BJ (cell line): Measurements from ENCODE around the gene OR10AD1. TPM values are rescaled to one million over a fixed set of nuclear protein-coding genes. Genes with fewer than 3 reads are reported as not detected.
"Not testable (repeated sequence)": the region's sequence is repeated elsewhere in the genome, so short reads cannot be mapped to it uniquely, and the experiment has no call there.

Experiments used
- CTCF ChIA-PET: fragments of 350-600 bp; formaldehyde crosslinking; extraction: SDS; loops from one replicate; lab custom pipeline; 2021; ENCODE audit warnings: antibody characterized with exemption, inconsistent platforms; lab: Yijun Ruan, JAX
- POLR2A ChIA-PET: fragments of 300-600 bp; sonication (Branson Sonifier 250); formaldehyde crosslinking; extraction: SDS; loops from one replicate; lab custom pipeline; 2021; ENCODE audit warnings: antibody characterized with exemption; lab: Charles Lee
- DNase-seq: peaks from one replicate; pipeline ENCODE4 v3.0.0-alpha.2; 2011; ENCODE audit warnings: low read depth
- H3K27me3 ChIP-seq: 2 replicates; pipeline ENCODE4 v1.6.0; 2011; ENCODE audit warnings: low read length; ENCODE audit not compliant: control insufficient read depth, insufficient read depth
- H3K36me3 ChIP-seq: 2 replicates; pipeline ENCODE4 v1.5.1; 2011; ENCODE audit warnings: low read length; ENCODE audit not compliant: control insufficient read depth, insufficient read depth
- H3K4me3 ChIP-seq: 2 replicates; pipeline ENCODE4 v1.5.1; 2011; ENCODE audit warnings: low read depth, mild to moderate bottlenecking, control low read depth, low read length
- polyA minus RNA-seq: library from RNA; depleted of rRNA, polyadenylated mRNA; stranded (reverse); fragments of >200 nt; gene quantifications from 2 replicates; pipeline ENCODE4 v1.2.3, GENCODE V29; 2011; rRNA and poly(A)+ RNA removed
- polyA plus RNA-seq: library from polyadenylated mRNA; depleted of rRNA; stranded (reverse); fragments of >200 nt; gene quantifications from 2 replicates; pipeline ENCODE4 v1.2.3, GENCODE V29; 2011; rRNA removed
- TF ChIP-seq, protein P1 (sequence below): IDR thresholded peaks from 2 replicates; pipeline ENCODE4 v1.5.1; 2011; ENCODE audit warnings: low read depth, mild to moderate bottlenecking, control low read depth, inconsistent platforms, low read length, moderate library complexity; ENCODE audit not compliant: insufficient read depth

The OR10AD1 gene, protein sequence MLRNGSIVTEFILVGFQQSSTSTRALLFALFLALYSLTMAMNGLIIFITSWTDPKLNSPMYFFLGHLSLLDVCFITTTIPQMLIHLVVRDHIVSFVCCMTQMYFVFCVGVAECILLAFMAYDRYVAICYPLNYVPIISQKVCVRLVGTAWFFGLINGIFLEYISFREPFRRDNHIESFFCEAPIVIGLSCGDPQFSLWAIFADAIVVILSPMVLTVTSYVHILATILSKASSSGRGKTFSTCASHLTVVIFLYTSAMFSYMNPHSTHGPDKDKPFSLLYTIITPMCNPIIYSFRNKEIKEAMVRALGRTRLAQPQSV
- polyA plus RNA-seq, result not detected in 2 replicates
- not detected in 2 replicates for polyA minus RNA-seq

DNA sequence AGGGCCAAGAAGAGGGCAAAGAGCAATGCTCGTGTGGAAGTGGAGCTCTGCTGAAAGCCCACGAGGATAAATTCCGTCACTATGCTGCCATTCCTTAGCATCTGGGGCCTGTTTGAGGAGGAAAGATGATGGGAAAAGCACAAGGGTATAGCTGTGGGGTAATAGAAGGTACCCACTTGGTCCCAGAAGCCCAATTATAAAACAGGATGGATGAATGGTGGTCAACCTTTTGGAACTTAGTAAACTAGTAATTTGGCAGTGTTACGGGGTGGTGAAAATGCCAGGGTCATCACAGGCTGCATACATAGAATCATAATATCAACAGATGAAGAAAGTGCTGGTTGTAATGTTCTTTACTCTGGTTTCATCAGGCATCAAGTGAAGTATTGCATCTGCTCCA is at the start of gene OR10AD1:
OR10AD1 (minus strand) TSS at position 101 of the 400 bp plus-strand sequence; CDS start at position 101, 0 bp downstream.
- H3K4me3 ChIP-seq, result no peak within 1 kb of the TSS
- POLR2A ChIA-PET, result no interaction called here
- TF ChIP-seq, protein P1, sequence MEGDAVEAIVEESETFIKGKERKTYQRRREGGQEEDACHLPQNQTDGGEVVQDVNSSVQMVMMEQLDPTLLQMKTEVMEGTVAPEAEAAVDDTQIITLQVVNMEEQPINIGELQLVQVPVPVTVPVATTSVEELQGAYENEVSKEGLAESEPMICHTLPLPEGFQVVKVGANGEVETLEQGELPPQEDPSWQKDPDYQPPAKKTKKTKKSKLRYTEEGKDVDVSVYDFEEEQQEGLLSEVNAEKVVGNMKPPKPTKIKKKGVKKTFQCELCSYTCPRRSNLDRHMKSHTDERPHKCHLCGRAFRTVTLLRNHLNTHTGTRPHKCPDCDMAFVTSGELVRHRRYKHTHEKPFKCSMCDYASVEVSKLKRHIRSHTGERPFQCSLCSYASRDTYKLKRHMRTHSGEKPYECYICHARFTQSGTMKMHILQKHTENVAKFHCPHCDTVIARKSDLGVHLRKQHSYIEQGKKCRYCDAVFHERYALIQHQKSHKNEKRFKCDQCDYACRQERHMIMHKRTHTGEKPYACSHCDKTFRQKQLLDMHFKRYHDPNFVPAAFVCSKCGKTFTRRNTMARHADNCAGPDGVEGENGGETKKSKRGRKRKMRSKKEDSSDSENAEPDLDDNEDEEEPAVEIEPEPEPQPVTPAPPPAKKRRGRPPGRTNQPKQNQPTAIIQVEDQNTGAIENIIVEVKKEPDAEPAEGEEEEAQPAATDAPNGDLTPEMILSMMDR, result no peak
- DNase-seq, result no peak
- CTCF ChIA-PET, result no interaction called here
- no peaks in the 10 kb centered on the region for H3K27me3 ChIP-seq
- no peaks in the 10 kb centered on the region for H3K36me3 ChIP-seq

DNA sequence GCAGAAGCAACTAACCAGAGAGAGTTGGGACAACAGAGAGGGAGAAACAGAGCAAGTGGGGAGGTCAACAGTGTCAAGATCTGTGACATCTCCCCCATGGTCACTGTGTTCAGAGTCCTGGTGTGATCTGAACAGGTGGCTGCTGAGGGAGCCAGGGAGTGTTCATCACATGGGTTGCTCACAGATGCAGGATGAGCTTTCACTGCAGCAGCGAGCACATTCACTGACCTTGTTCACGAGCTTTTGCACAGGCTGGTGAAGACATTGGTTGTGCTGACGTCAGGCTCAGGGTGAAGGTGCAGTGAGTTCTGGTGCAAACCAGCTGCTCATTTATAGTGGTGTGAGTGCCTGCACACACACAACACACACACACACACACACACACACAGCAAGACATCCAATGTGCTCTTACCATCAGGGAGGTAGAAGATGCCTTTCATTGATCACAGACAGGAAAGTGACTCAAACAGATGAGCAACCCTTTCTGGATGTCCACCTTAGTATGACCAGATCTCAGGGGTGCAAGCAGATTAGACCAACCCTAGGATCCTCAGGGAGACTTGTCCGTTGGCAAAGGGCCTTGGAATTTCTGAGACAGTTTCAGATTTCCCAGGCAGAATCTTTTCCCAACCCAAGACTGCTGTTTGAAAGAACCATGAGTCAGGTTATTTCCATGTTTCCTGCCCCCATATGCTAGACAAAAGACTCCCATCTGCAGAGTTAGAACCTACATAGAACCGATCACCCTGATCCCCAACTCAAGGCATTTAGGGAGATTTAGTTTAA is 44.3 kb upstream of the OR10AD1 start:
- H3K27me3 ChIP-seq, result peaks cover 7% of the 10 kb centered on the region; the same call in 1 of the 2 replicates
- H3K4me3 ChIP-seq, result no peak overlapping the region
- TF ChIP-seq, protein P1, result no peak
- no peak for DNase-seq
- no peaks in the 10 kb centered on the region for H3K36me3 ChIP-seq
- POLR2A ChIA-PET, result no interaction called here
- CTCF ChIA-PET, result no interaction called here

DNA sequence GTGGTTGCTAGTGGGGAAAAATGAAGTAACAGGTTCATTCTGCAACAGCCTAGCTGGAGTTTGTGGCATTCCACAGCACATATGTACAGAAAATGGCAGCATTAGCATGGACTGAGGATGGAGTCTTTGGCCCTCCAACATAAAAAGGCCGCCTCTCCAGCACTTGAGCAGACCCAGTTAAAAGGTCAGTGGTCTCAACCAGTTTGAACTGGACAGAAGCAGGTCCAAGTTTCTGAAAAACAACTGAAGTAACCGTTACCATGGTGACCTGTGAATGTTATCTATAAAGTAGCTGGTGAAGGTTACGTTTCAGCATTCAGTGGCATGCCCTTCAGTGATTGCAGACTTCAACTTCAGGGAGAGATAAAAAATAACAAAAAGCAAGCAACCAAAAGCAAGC is 34.1 kb upstream of the OR10AD1 start:
- DNase-seq, result no peak
- Histone ChIP-seq H3K36me3 (no peaks in the 10 kb centered on the region), H3K4me3 (no peak overlapping the region), H3K27me3 (no peaks in the 10 kb centered on the region)
- ChIA-PET POLR2A (no interaction called here), CTCF (no interaction called here)
- TF ChIP-seq, protein P1, result no peak

DNA sequence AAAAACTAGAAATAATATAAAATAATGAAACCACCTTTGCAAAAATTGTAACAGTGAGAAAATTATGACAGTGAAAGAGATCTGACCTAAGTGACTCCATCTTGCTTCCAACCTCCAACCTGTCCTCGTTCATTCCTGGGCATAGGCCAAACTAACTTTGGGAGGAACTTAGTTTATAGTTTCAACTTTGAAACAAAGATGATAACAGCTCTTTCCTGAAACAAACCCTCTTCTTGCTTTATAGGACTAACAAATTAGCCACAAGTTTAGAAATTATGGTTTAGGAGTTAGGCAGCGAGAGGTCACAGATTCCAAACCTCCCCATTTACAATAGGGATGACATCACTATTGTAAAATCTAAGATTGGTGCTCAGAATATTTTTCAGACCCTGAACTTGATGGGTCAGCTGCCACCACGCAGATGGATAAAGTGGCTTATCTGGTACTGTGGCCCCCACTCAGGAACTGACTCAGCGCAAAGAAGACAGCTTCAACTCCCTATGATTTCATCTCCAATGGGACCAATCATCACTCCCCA is 32.8 kb upstream of the OR10AD1 start:
- ChIA-PET CTCF (no interaction called here), POLR2A (no interaction called here)
- TF ChIP-seq, protein P1, result no peak
- Histone ChIP-seq H3K4me3 (no peak overlapping the region), H3K36me3 (no peaks in the 10 kb centered on the region), H3K27me3 (no peaks in the 10 kb centered on the region)
- DNase-seq, result no peak

DNA sequence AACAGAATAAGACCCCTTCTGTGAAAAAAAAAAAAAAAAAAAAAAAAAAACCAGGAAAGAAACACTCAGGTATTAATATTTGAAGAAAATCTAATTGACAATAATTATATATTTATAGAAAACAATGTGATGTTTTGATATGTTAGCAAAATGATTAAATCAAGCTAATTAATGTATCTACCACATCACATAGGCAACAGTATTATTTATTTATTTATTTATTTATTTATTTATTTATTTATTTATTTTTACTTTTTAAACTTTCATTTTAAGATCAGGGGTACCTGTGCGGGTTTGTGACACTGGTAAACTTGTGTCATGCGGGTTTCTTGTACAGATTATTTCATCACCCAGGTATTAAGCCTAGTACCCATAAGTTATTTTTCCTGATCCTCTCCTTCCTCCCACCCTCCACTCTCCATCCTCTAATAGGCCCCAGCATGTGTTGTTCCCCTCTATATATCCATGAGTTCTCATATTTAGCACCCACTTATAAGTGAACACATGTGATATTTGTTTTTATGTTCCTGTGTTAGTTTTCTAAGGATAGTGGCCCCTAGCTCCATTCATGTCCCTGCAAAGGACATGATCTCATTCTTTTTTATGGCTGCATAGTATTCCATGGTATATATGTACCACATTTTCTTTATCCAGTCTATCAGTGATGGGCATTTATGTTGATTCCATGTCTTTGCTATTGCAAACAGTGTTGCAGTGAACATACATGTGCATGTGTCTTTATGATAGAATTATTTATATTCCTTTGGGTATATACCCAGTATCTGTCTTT is 28.3 kb upstream of the OR10AD1 start:
- CTCF ChIA-PET, result interaction anchor here (0.5 kb wide), 1 partner anchor 386 kb away, joined by 3 read pairs; no protein-coding TSS in a partner anchor
- H3K27me3 ChIP-seq, H3K4me3 ChIP-seq, POLR2A ChIA-PET, H3K36me3 ChIP-seq, DNase-seq: not testable (repeated sequence)

DNA sequence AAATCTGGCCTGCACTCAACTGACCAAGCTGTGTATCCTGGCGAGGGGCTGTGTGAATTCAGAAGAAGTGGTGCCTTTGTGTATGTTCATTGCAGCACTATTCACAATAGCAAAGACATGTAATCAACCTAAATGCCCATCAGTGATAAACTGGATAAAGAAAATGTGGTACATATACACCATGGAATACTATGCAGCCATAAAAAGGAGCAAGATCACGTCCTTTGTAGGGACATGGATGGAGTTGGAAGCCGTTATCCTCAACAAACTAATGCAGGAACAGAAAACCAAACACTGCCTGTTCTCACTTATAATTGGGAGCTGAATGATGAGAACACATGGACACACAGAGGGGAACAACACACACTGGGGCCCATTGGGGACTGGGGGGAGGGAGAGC is 21.4 kb upstream of the OR10AD1 start:
- H3K4me3 ChIP-seq, H3K36me3 ChIP-seq, H3K27me3 ChIP-seq, DNase-seq, POLR2A ChIA-PET, CTCF ChIA-PET: not testable (repeated sequence)
